Right lobe of liver (tissue), 6 donors: ENCODE measurements around the gene ARGLU1. TPM values are rescaled to one million over a fixed set of nuclear protein-coding genes. Genes with fewer than 3 reads are reported as not detected.

ENCODE experiments used
- ATAC-seq, 4 donors: fragments of 200-7000 bp; cut with Tn5 transposase; one replicate each; pipeline ENCODE4 v1.9.1; 2020; ENCODE audit warnings: mild to moderate bottlenecking in 4 of 4, moderate library complexity in 4 of 4
- DNase-seq, 3 donors: peaks; one replicate each; pipeline ENCODE4 v3.0.0-alpha.2; 2020
- H3K27ac ChIP-seq, 3 donors: fragments of 200-600 bp; one replicate each; pipeline ENCODE4 v1.8.0; 2022
- H3K27me3 ChIP-seq, 2 donors: fragments of 200-600 bp; one replicate each; pipeline ENCODE4 v1.8.0; 2022
- H3K36me3 ChIP-seq, 4 donors: fragments of 200-600 bp; sonication (generic) in 1 of 4; one replicate each; pipeline versions ENCODE4 v1.5.1 to v1.8.0; 2017 to 2022; ENCODE audit warnings: control low read depth in 1 of 4
- H3K4me1 ChIP-seq, 4 donors: fragments of 200-600 bp; sonication (generic) in 1 of 4; one replicate each; pipeline versions ENCODE4 v1.5.1 to v1.8.0; 2017 to 2022; ENCODE audit warnings: control low read depth in 1 of 4
- H3K4me3 ChIP-seq, 3 donors: fragments of 200-600 bp; one replicate each; pipeline ENCODE4 v1.8.0; 2022
- H3K9me3 ChIP-seq, 4 donors: fragments of 200-600 bp; sonication (generic) in 1 of 4; one replicate each; pipeline versions ENCODE4 v1.5.1 to v1.8.0; 2017 to 2022; ENCODE audit warnings: control low read depth in 1 of 4
- POLR2A ChIP-seq: fragments of 450-650 bp; IDR thresholded peaks from one replicate; pipeline ENCODE4 v1.6.1; 2017; ENCODE audit warnings: antibody characterized with exemption, mild to moderate bottlenecking
- WGBS: methylation state at CpG from one replicate; pipeline ENCODE4 v1.1.6; 2018; ENCODE audit warnings: low coverage, low lambda C conversion rate; ENCODE audit not compliant: insufficient coverage; ENCODE audit errors: missing lambda C conversion rate; 5-methylcytosine and 5-hydroxymethylcytosine counted together
- intact Hi-C, 2 donors: fragments of 100-400 bp; cut with DNase I; formaldehyde crosslinking; loops; one replicate each; pipeline versions ENCODE4 v1.11.2 to v1.14.1; 2022
- total RNA-seq, 6 experiments: library from RNA; depleted of rRNA in 2 of 6; stranded (reverse); fragments of >200 nt in 2 of 6; fragmentation: NEBNext Ultra II Directional in 3 of 6; extraction: Animal tissue kit (Norgen Biotek cat#: 25700) in 3 of 6; gene quantifications; one replicate each; pipeline versions ENCODE4 v1.1.0 to v1.2.4, GENCODE V29; 2016 to 2023
- TF ChIP-seq, protein P1 (sequence below), 4 donors: fragments of 200-600 bp in 3 of 4; fragments of 450-650 bp in 1 of 4; IDR thresholded peaks; one replicate each; pipeline versions ENCODE4 v1.5.1 to v1.8.0; 2016 to 2022; ENCODE audit warnings: antibody characterized with exemption in 4 of 4, mild to moderate bottlenecking in 2 of 4
- donor health status: DM: no; HTN: yes; CAD: no.
- donor health status: DM: no; HTN: no; CAD: no.
- donor health status: DM: no; HTN: no; CAD: no.
- donor health status: DM: no; HTN: yes; CAD: no.
- donor health status: DM: no; HTN: yes; CAD: no.

The ARGLU1 gene
- total RNA-seq, 6 experiments from 2014 or later: 19.9 to 35.6 (median 32.0) TPM

DNA sequence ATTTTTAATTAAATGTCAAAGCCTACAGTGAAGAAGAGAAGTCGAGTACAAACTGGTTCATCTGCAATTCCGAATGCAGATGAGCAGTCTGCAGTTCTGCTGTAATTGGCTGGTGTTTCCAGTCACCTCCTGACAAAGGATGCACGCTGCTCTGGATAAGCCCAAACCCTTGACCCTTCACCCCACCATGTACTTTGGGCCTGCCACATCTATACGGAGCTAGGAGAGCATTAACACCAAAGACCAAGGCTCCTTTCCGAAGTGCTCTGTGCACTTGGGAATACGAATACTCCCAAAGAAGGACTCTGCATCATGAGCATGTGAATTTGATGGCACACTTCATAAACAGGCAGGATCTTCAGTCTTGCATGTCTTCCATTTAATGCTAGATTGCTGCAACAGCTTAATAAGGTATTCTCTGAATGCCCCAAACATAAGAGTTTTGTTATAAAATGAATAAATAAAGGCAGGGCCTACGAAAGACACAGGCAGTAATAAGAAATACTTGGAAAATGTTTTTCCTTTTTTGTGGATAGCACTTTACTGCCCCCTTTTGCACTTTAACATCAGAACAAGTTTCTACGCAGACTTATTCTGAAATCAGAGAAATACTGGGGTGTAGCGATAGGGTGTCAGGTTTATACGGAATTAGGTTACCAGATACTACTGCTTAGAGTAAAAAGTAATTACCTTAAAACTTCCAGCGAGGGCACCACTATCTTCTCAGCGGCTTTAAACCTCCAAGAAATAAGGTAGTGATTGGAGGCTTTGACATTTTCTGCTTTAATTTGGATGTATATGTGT is 47.5 kb downstream of the ARGLU1 start:
- WGBS: 49% methylated on average over 12 of the region's 12 CpGs
- no peaks in the 10 kb centered on the region for H3K36me3 ChIP-seq
- H3K27ac ChIP-seq: no peak overlapping the region
- no peak for TF ChIP-seq POLR2A
- TF ChIP-seq, protein P1, sequence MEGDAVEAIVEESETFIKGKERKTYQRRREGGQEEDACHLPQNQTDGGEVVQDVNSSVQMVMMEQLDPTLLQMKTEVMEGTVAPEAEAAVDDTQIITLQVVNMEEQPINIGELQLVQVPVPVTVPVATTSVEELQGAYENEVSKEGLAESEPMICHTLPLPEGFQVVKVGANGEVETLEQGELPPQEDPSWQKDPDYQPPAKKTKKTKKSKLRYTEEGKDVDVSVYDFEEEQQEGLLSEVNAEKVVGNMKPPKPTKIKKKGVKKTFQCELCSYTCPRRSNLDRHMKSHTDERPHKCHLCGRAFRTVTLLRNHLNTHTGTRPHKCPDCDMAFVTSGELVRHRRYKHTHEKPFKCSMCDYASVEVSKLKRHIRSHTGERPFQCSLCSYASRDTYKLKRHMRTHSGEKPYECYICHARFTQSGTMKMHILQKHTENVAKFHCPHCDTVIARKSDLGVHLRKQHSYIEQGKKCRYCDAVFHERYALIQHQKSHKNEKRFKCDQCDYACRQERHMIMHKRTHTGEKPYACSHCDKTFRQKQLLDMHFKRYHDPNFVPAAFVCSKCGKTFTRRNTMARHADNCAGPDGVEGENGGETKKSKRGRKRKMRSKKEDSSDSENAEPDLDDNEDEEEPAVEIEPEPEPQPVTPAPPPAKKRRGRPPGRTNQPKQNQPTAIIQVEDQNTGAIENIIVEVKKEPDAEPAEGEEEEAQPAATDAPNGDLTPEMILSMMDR (IDR thresholded peaks at IDR 0.05): no peak
- H3K9me3 ChIP-seq: no peaks in the 10 kb centered on the region
- no peaks in the 10 kb centered on the region for H3K4me1 ChIP-seq
- ATAC-seq (no peak), DNase-seq (no peak)
- intact Hi-C loops: no loop called here
- H3K27me3 ChIP-seq: no peaks in the 10 kb centered on the region
- H3K4me3 ChIP-seq: no peak overlapping the region

DNA sequence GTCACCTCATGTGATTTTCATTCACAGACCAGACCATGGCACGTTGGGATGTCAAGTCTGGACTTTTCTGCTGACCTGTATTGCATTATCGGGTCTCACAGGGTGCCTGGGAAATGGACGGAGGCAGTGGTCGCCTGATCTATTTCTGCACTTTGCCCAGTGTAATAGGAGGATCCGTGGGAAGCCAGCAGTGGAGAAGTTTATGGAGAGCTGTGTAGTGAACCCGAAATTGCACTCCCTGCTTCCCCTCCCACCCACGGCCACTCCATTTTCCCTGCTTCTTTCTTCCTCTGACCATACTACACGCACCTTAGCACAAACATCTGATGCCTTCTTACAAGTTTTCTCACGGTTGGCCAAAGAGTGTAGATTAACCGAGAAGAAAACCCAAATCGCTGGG is 49.4 kb downstream of the ARGLU1 start:
- intact Hi-C loops: no loop called here
- H3K4me1 ChIP-seq: no peaks in the 10 kb centered on the region
- no peaks in the 10 kb centered on the region for H3K27me3 ChIP-seq
- ATAC-seq (no peak), DNase-seq (no peak)
- H3K4me3 ChIP-seq: no peak overlapping the region
- H3K36me3 ChIP-seq: no peaks in the 10 kb centered on the region
- no peaks in the 10 kb centered on the region for H3K9me3 ChIP-seq
- no peak overlapping the region for H3K27ac ChIP-seq
- TF ChIP-seq, protein P1 (IDR thresholded peaks at IDR 0.05): no peak
- no peak for TF ChIP-seq POLR2A
- WGBS: 56% methylated on average over 8 of the region's 11 CpGs

DNA sequence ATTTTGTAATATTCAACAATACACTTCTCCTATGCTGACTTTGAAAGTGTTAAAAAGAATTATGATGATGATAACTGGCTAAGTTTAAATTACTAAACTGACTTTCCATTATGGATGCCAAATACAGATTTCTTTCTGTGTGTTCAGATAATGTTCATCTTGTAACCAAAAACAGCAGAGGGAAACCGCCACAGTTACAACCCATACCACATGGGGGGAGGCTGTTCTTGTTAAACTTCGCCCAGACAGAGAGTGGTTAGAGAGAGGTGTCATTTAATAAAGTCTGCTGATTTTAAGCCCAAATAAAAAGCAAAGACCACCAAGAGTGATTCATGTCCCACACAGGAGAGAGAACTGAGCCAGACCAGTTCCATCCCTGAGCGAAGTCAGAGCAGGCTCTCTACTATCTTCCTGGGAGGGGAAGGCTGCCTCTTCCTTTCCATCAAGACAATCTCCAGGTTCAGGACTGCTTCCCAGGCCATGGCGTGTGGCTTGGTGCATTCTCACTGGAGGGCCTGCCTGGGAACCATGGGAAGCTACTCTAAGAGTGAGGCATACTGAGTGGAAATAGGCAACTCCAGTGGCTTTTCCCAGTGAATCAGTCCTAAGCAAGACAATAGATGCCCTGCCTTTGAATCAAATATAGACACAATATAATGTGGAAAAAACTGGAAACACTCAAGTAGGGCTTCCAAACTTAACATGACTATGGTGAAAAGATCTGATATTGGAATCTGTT is 50.7 kb downstream of the ARGLU1 start:
- H3K27ac ChIP-seq: no peak overlapping the region
- ATAC-seq: no peak
- no peaks in the 10 kb centered on the region for H3K36me3 ChIP-seq
- H3K4me1 ChIP-seq: no peaks in the 10 kb centered on the region
- intact Hi-C loops: no loop called here
- H3K4me3 ChIP-seq: no peak overlapping the region
- 72% methylated on average over 3 of the region's 4 CpGs for WGBS
- no peak for DNase-seq
- H3K27me3 ChIP-seq: no peaks in the 10 kb centered on the region
- TF ChIP-seq, protein P1 (IDR thresholded peaks at IDR 0.05): no peak
- TF ChIP-seq POLR2A: no peak
- H3K9me3 ChIP-seq: no peaks in the 10 kb centered on the region

DNA sequence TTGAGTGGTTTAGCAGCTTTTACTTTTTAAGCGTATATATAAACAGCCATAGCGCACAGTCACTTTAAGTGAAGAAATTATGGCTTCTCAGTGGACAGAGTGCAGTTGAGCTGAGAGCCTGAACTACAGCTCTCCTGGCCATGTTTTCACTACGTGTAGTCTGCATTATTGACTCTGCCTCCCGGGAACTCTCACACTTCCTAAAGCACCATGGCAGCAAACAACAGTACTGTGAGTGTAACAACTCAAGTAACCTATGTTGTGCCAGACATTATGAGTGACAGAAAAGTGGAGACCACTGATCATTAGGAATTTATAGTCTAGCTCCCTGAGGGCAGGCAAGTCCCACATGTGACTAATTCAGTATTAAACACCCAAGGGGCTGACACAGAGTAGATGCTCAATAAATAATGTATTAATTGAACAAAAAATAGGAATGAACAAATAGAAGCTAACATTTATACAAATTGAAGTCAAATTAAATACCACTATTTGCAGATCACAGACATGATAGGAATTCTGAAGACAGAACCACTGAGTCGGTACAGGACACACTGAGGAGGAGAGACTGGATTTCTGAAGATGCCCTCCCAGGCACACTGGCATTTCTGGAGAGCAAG is 52.2 kb downstream of the ARGLU1 start:
- H3K4me1 ChIP-seq: no peaks in the 10 kb centered on the region
- no peak overlapping the region for H3K27ac ChIP-seq
- H3K9me3 ChIP-seq: no peaks in the 10 kb centered on the region
- TF ChIP-seq, protein P1 (IDR thresholded peaks at IDR 0.05): no peak
- TF ChIP-seq POLR2A: no peak
- no peak overlapping the region for H3K4me3 ChIP-seq
- no peaks in the 10 kb centered on the region for H3K36me3 ChIP-seq
- no peaks in the 10 kb centered on the region for H3K27me3 ChIP-seq
- DNase-seq (no peak), ATAC-seq (no peak)
- intact Hi-C loops: no loop called here
- WGBS: 54% methylated on average over 5 of the region's 5 CpGs
